Dermis blood vessel endothelial cell (primary cell): ENCODE results near the gene BDNF. TPM values are rescaled to one million over a fixed set of nuclear protein-coding genes. Genes with fewer than 3 reads are reported as not detected.

Source experiments
- total RNA-seq: library from RNA; depleted of rRNA; stranded (reverse); fragments of >200 nt; gene quantifications from 2 replicates; pipeline ENCODE4 v1.2.3, GENCODE V29; 2014

BDNF gene
- total RNA-seq, 1 donor from 2014 or later = 0.85 TPM

Other genes with a start within 250 kb of the BDNF start
- gene LGR4, start 227.7 kb downstream of the BDNF start, total RNA-seq = 1.9 and 3.6 TPM in 2 replicates
- gene LIN7C, start 193.7 kb downstream of the BDNF start, total RNA-seq = 38.9 and 44.4 TPM in 2 replicates